ENCODE data around the gene ATL1. TPM values are rescaled to one million over a fixed set of nuclear protein-coding genes. Genes with fewer than 3 reads are reported as not detected.
"Not testable (repeated sequence)": the region's sequence is repeated elsewhere in the genome, so short reads cannot be mapped to it uniquely, and the experiment has no call there.

ATL1 gene
- total RNA-seq, 1 donor from 2014 or later: 5.9 TPM

DNA sequence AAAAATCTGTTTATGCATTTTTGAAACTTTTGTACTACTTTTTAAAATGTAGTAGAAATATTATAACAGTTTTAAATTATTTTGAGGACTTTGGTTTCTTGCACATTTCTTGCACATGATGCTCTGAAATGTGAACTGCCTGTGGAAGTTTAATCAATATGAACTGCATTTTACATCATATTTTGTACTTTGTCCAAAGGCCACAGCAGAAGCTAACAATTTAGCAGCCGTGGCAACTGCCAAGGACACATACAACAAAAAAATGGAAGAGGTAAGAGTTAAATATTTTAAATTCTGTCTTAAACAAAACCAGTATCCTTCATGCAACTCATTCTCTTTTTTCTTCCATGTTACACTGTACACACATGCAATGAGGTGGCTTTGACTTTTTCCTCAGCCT lies 63.0 kb downstream of the ATL1 start:
- no peaks in the 10 kb centered on the region for H3K27me3 ChIP-seq
- ATAC-seq: no peak
- no peak overlapping the region for H3K27ac ChIP-seq
- intact Hi-C loops (cut with DNase I): no loop called here
- peaks cover 6% of the 10 kb centered on the region for H3K36me3 ChIP-seq
- no peaks in the 10 kb centered on the region for H3K9me3 ChIP-seq
- DNase-seq: no peak
- H3K4me3 ChIP-seq: no peak overlapping the region
- H3K4me1 ChIP-seq: no peaks in the 10 kb centered on the region
- TF ChIP-seq, protein P1, sequence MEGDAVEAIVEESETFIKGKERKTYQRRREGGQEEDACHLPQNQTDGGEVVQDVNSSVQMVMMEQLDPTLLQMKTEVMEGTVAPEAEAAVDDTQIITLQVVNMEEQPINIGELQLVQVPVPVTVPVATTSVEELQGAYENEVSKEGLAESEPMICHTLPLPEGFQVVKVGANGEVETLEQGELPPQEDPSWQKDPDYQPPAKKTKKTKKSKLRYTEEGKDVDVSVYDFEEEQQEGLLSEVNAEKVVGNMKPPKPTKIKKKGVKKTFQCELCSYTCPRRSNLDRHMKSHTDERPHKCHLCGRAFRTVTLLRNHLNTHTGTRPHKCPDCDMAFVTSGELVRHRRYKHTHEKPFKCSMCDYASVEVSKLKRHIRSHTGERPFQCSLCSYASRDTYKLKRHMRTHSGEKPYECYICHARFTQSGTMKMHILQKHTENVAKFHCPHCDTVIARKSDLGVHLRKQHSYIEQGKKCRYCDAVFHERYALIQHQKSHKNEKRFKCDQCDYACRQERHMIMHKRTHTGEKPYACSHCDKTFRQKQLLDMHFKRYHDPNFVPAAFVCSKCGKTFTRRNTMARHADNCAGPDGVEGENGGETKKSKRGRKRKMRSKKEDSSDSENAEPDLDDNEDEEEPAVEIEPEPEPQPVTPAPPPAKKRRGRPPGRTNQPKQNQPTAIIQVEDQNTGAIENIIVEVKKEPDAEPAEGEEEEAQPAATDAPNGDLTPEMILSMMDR (IDR thresholded peaks at IDR 0.05): no peak

DNA sequence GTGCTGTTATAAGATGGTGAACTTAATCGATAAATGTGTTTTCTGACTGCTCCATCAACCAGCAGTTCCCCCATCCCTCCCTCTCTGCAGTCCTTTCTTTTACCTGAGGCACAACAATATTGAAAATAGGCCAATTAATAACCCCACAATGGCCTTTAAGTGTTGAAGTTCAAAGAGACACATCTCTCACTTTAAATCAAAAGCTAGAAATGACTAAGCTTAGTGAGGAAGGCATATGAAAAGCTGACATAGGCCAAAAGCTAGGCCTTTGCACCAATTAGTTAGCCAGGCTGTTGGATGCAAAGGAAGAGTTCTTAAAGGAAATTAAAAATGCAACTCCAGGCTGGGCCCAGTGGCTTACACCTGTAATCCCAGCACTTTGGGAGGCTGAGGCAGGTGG lies 64.5 kb downstream of the ATL1 start:
- intact Hi-C loops (cut with DNase I): no loop called here
- Histone ChIP-seq H3K27ac (no peak overlapping the region), H3K4me3 (no peak overlapping the region), H3K4me1 (no peaks in the 10 kb centered on the region), H3K27me3 (no peaks in the 10 kb centered on the region), H3K36me3 (peaks cover 13% of the 10 kb centered on the region), H3K9me3 (no peaks in the 10 kb centered on the region)
- TF ChIP-seq, protein P1 (IDR thresholded peaks at IDR 0.05): no peak
- no peak for DNase-seq
- ATAC-seq: no peak

DNA sequence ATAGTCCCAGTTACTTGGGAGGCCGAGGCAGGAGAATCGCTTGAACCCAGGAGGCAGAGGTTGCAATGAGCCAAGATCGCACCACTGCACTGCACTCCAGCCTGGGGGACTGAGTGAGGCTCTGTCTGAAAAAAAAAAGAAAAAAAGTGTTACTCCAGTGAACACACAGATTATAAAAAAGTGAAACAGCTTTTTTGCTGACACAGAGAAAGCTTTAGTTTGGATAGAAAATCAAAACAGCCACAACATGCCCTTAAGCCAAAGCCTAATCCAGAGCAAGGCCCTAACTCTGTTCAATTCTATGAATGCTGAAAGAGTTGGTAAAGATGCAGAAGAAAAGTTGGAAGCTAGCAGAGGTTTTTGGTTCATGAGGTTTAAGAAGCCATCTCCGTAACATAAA lies 65.0 kb downstream of the ATL1 start:
- H3K27me3 ChIP-seq; H3K4me1 ChIP-seq; DNase-seq; H3K4me3 ChIP-seq; H3K9me3 ChIP-seq; ATAC-seq; intact Hi-C loops (cut with DNase I); H3K27ac ChIP-seq: not testable (repeated sequence)
- H3K36me3 ChIP-seq: peaks cover 13% of the 10 kb centered on the region

DNA sequence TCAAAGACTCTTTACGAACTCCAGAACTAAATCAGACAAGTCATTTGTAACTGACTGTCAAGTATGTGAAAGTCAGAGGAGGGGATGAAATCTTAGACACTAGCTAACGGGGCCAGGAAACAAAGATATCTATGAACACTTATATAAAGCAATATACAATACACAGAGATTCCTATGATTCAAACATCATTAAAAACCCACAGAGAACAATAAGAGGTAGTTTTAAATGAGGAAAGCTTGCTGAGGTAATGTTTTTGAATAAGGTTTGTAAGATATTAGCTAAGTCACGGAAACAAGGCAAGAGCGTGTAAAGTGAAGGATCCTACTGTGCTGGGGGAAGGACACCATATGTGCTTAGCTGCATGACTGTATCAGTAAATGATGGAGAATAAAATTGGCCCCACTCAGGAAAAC lies 71.5 kb downstream of the ATL1 start:
- ATAC-seq: no peak
- TF ChIP-seq, protein P1 (IDR thresholded peaks at IDR 0.05): no peak

DNA sequence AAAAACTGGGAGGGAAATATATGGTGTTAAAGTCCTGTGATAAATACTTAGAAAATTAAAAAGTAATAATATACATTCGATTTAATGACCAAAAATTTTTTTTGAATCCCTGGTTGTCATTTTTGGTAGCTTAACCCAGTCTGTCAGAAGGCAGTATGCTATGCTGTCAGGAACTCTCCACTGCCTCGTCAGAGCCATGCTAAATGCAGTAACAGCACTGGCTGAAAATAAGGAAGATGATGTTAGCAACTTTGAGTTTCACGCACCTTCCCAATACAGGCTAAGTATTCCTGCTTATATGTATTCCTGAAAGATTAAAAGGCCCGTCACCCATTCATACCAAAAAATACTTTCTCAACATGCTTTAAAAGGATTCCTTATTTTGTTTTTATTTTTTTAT lies 74.0 kb downstream of the ATL1 start:
- no peaks in the 10 kb centered on the region for H3K4me1 ChIP-seq
- H3K4me3 ChIP-seq: no peak overlapping the region
- no peak for ATAC-seq
- TF ChIP-seq, protein P1 (IDR thresholded peaks at IDR 0.05): no peak
- no peaks in the 10 kb centered on the region for H3K27me3 ChIP-seq
- no peak overlapping the region for H3K27ac ChIP-seq
- no peaks in the 10 kb centered on the region for H3K9me3 ChIP-seq
- peaks cover 49% of the 10 kb centered on the region for H3K36me3 ChIP-seq
- no peak for DNase-seq
- intact Hi-C loops (cut with DNase I): no loop called here

More for the DNA sequence above, 71.5 kb downstream of the ATL1 start:
- Histone ChIP-seq H3K27me3 (no peaks in the 10 kb centered on the region), H3K4me3 (no peak overlapping the region), H3K27ac (no peak overlapping the region), H3K9me3 (no peaks in the 10 kb centered on the region), H3K36me3 (peaks cover 41% of the 10 kb centered on the region), H3K4me1 (no peaks in the 10 kb centered on the region)
- intact Hi-C loops (cut with DNase I): no loop called here
- no peak for DNase-seq

DNA sequence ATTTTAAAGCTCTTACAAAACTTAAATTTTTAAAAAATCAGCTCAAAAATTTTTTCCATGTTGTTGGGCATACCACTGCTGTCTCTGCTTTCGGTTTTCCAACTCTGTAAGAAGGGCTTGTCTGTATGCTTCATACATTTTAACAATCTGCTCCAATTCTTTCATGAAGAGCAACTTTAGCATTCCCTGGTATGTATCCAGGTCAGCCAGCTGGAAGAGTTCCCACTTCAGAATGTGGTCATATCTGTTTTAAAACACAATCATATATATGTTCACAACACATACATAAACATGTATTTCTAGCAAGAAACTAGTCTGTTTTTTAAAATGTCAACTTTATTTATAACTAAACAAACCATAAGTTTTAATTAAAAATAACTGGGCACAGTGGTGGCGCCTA lies 75.2 kb downstream of the ATL1 start:
- peaks cover 58% of the 10 kb centered on the region for H3K36me3 ChIP-seq
- TF ChIP-seq, protein P1 (IDR thresholded peaks at IDR 0.05): no peak
- no peaks in the 10 kb centered on the region for H3K4me1 ChIP-seq
- no peak for ATAC-seq
- intact Hi-C loops (cut with DNase I): no loop called here
- no peak for DNase-seq
- H3K27me3 ChIP-seq: no peaks in the 10 kb centered on the region
- no peak overlapping the region for H3K4me3 ChIP-seq
- no peaks in the 10 kb centered on the region for H3K9me3 ChIP-seq
- H3K27ac ChIP-seq: no peak overlapping the region

Measured in upper lobe of right lung (tissue), 1 donor.